H1 (cell line): ENCODE results near the gene PTX4. TPM values are rescaled to one million over a fixed set of nuclear protein-coding genes. Genes with fewer than 3 reads are reported as not detected.

ENCODE experiments used
- CBX8 ChIP-seq: fragments of 300-800, 300-1000 bp; sonication (generic); IDR thresholded peaks from 2 replicates; pipeline ENCODE4 v1.7.1; 2016; ENCODE audit warnings: low read depth, low read length, borderline replicate concordance
- HDAC2 ChIP-seq, 2 experiments: fragments of 300-600 bp in 1 of 2; sonication (generic) in 1 of 2; IDR thresholded peaks; 2 replicates each; pipeline ENCODE4 v1.6.1; 2011 to 2012; ENCODE audit warnings: low read depth in 2 of 2, low read length in 2 of 2, mild to moderate bottlenecking in 2 of 2, moderate library complexity in 2 of 2, borderline replicate concordance in 1 of 2, inconsistent platforms in 1 of 2
- RAD21 ChIP-seq, 2 experiments: IDR thresholded peaks in 1 of 2; conservative IDR thresholded peaks in 1 of 2; 2 replicates each; pipeline ENCODE4 v1.6.1; 2011; ENCODE audit warnings: low read depth in 2 of 2, low read length in 2 of 2, improper control_type of control experiment in 1 of 2, inconsistent platforms in 1 of 2, mild to moderate bottlenecking in 1 of 2, moderate library complexity in 1 of 2
- RXRA ChIP-seq: IDR thresholded peaks from 2 replicates; pipeline ENCODE4 v1.6.1; 2011; ENCODE audit warnings: low read depth, mild to moderate bottlenecking, low read length, moderate library complexity; ENCODE audit not compliant: insufficient read depth
- polyA plus RNA-seq, 7 experiments: library from polyadenylated mRNA; depleted of rRNA in 3 of 7; stranded (reverse) in 5 of 7; unstranded in 2 of 7; fragments of >200 nt in 5 of 7; fragments of 200-250 nt in 2 of 7; gene quantifications; 1 replicate in 5 of 7; 2 replicates in 1 of 7; 4 replicates in 1 of 7; pipeline versions ENCODE4 v1.2.1 to v1.2.3, GENCODE V29; 2011 to 2013; ENCODE audit warnings: missing spikeins in 2 of 7, mixed read lengths in 2 of 7
- total RNA-seq: library from RNA; stranded (reverse); fragmentation: NEBNext Ultra II Directional; extraction: Animal tissue kit (Norgen Biotek cat#: 25700); gene quantifications from 2 replicates; pipeline ENCODE4 v1.2.1, GENCODE V29; 2021
- TF ChIP-seq, protein P1 (sequence below): IDR thresholded peaks from 2 replicates; pipeline ENCODE4 v1.6.1; 2012; ENCODE audit warnings: inconsistent platforms

Gene PTX4
- total and polyA plus RNA-seq, 2 of the 8 experiments (the other 6 are each of a cell fraction or from before 2014, with no cell fraction given): not detected

DNA sequence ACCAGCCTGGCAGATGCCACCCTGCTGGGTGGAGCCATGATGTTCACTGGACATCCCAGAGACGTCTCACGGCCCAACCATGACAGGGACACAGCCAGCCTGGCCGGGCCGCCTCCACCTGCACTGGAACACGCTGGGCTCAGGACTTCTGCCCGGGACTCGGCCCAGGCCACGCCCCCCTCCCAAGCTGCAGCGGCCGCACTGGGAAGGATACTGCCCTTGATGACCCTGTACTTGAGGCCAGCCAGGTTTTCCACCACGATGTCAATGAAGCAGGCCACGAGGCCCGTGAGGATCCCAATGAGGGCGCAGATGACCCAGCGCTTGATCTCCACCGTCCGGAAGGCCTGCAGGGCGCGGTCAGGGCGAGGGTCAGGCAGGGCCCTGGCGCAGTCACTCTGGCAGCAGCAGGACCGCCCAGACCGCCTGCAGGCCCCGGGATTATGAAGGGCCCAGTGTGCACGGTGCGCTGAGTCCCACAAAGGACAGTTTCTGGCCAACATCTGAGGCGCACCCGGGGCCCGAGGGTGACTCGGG lies 28.1 kb downstream of the PTX4 start (continued):
- TF ChIP-seq CBX8 (no peak), HDAC2 (IDR thresholded peaks at IDR 0.05; ENCODE audit: borderline replicate concordance in 1 of 2, low read depth in 2 of 2, low read length in 2 of 2) (no peak), RXRA (no peak), RAD21 (IDR thresholded peaks at IDR 0.05 in 1 of 2, conservative IDR thresholded peaks at IDR 0.05 in 1 of 2; ENCODE audit: low read depth in 2 of 2, low read length in 2 of 2) (no peak)
- TF ChIP-seq, protein P1, sequence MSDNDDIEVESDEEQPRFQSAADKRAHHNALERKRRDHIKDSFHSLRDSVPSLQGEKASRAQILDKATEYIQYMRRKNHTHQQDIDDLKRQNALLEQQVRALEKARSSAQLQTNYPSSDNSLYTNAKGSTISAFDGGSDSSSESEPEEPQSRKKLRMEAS: no peak
